ENCODE results near the gene DHRS1.

Gene DHRS1

DNA sequence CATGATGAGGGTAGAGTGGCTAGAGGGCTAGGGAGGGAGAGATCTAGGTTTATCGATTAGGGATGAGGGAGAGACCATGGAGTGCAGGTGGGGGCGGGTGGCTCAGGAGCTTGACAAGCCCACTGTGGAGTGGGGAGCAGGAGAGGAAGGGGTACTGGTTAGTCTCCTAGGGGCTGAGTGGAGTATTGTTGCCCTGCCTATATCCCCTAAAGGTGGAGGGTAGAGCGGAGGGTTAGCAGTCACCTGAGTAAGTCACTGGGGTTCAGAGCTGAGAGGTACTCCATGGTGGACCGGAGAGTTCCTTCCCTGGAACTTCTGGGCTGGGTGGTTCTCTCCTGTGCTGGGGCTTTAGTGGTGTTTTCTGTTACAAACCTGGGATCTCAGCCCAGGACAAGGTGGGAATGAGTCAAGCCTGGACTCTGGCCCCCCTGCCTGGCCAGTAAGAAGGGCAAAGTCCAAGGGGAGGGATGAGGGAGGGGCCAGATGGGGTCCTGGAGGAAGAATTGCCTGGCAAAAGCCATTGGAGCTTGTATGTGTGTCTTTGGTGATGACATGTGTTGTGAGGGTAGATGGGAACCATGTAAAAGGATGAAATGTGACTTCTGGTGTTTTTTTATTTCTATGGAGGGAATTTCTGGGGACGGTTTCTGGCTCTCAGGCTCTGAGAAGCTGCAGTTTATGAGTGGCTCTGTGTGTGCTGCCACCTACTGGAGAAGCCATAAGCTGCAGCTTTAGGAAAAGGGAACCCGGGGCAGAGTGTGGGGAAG, 8.2 kb upstream of the DHRS1 start, which contains the start of gene CIDEB:
Gene CIDEB (minus strand): TSS at position 403 of the 767 bp plus-strand sequence. CDS start 119 bp downstream, at position 284.
- Histone ChIP-seq H3K4me1 (ENCODE audit: insufficient read depth, low read length, poor library complexity, severe bottlenecking) (peaks cover 6% of the 10 kb centered on the region), H3K36me3 (ENCODE audit: insufficient read depth, low read length) (peaks cover 38% of the 10 kb centered on the region; the same call in 1 of the 2 replicates), H3K9me3 (ENCODE audit: insufficient read depth, low read depth, low read length) (no peaks in the 10 kb centered on the region)

GRCh38 chr14:24307156-24307574, 7.6 kb upstream of the DHRS1 start:
- peaks cover 43% of the 10 kb centered on the region; the same call in 1 of the 2 replicates for H3K36me3 ChIP-seq (ENCODE audit: insufficient read depth, low read length)
- H3F3A ChIP-seq (ENCODE audit: low read depth) = no peaks in the 10 kb centered on the region
- no peaks in the 10 kb centered on the region for H4K20me1 ChIP-seq (ENCODE audit: insufficient read depth, low read length, poor library complexity, severe bottlenecking)
- H3K4me3 ChIP-seq (ENCODE audit: low read length, poor library complexity, severe bottlenecking) = no peak overlapping the region
- peaks cover 2% of the 10 kb centered on the region for H3K4me1 ChIP-seq (ENCODE audit: insufficient read depth, low read length, poor library complexity, severe bottlenecking)
- no peaks in the 10 kb centered on the region for H3K9me3 ChIP-seq (ENCODE audit: insufficient read depth, low read depth, low read length)
- no peaks in the 10 kb centered on the region for H3K27me3 ChIP-seq (ENCODE audit: insufficient read depth, low read length, poor library complexity, severe bottlenecking)
- no peak overlapping the region for H2AFZ ChIP-seq (ENCODE audit: low read length)
- no peak overlapping the region for H3K9ac ChIP-seq (ENCODE audit: low read depth, low read length, poor library complexity, severe bottlenecking)
- TF ChIP-seq, protein P1, sequence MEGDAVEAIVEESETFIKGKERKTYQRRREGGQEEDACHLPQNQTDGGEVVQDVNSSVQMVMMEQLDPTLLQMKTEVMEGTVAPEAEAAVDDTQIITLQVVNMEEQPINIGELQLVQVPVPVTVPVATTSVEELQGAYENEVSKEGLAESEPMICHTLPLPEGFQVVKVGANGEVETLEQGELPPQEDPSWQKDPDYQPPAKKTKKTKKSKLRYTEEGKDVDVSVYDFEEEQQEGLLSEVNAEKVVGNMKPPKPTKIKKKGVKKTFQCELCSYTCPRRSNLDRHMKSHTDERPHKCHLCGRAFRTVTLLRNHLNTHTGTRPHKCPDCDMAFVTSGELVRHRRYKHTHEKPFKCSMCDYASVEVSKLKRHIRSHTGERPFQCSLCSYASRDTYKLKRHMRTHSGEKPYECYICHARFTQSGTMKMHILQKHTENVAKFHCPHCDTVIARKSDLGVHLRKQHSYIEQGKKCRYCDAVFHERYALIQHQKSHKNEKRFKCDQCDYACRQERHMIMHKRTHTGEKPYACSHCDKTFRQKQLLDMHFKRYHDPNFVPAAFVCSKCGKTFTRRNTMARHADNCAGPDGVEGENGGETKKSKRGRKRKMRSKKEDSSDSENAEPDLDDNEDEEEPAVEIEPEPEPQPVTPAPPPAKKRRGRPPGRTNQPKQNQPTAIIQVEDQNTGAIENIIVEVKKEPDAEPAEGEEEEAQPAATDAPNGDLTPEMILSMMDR (conservative IDR thresholded peaks at IDR 0.05; ENCODE audit: low read length) = no peak
- TF ChIP-seq EZH2phosphoT487 (IDR thresholded peaks at IDR 0.05; ENCODE audit: borderline replicate concordance) = no peak
- H3K4me2 ChIP-seq (ENCODE audit: low read depth, low read length, poor library complexity, severe bottlenecking) = no peak overlapping the region
- H3K9me2 ChIP-seq (replicated peaks; ENCODE audit: low read depth, low read length) = no peaks in the 10 kb centered on the region
- no peaks in the 10 kb centered on the region; the same call in 1 of the 2 replicates for H3K79me2 ChIP-seq (ENCODE audit: insufficient read depth, low read length)

More for the DNA sequence above, 8.2 kb upstream of the DHRS1 start, which contains the start of gene CIDEB:
- Histone ChIP-seq H3F3A (ENCODE audit: low read depth) (no peaks in the 10 kb centered on the region), H3K4me2 (ENCODE audit: low read depth, low read length, poor library complexity, severe bottlenecking) (no peak within 1 kb of the TSS), H3K27me3 (ENCODE audit: insufficient read depth, low read length, poor library complexity, severe bottlenecking) (no peaks in the 10 kb centered on the region), H3K4me3 (ENCODE audit: low read length, poor library complexity, severe bottlenecking) (no peak within 1 kb of the TSS), H3K9ac (ENCODE audit: low read depth, low read length, poor library complexity, severe bottlenecking) (no peak within 1 kb of the TSS), H2AFZ (ENCODE audit: low read length) (no peak within 1 kb of the TSS), H3K79me2 (ENCODE audit: insufficient read depth, low read length) (no peaks in the 10 kb centered on the region; the same call in 1 of the 2 replicates), H3K9me2 (replicated peaks; ENCODE audit: low read depth, low read length) (no peaks in the 10 kb centered on the region), H4K20me1 (ENCODE audit: insufficient read depth, low read length, poor library complexity, severe bottlenecking) (no peaks in the 10 kb centered on the region)
- TF ChIP-seq, protein P1 (conservative IDR thresholded peaks at IDR 0.05; ENCODE audit: low read length) = peak; percentile 93
- no peak for TF ChIP-seq EZH2phosphoT487 (IDR thresholded peaks at IDR 0.05; ENCODE audit: borderline replicate concordance)

DNA sequence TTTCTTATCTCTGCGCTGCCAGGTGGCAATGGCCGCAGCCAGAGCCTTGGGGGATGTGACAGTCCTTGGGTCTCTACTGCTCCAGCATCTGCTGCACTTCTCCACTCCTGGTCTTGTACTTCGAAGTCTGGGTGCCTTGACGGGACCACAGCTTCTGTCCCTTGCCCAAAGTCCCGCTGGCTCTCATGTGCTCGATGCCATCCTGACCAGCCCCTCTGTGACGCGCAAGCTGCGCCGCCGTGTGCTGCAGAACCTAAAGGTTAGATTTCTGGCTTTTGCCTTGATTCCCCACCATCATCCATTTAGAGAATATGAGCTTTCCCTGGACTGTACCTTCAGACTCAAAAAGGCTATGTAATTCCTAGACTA, 4.4 kb upstream of the DHRS1 start:
- Histone ChIP-seq H3K27me3 (ENCODE audit: insufficient read depth, low read length, poor library complexity, severe bottlenecking) (no peaks in the 10 kb centered on the region), H3F3A (ENCODE audit: low read depth) (no peaks in the 10 kb centered on the region), H3K36me3 (ENCODE audit: insufficient read depth, low read length) (peaks cover 48% of the 10 kb centered on the region; the same call in 1 of the 2 replicates), H3K4me3 (ENCODE audit: low read length, poor library complexity, severe bottlenecking) (no peak overlapping the region), H3K9me3 (ENCODE audit: insufficient read depth, low read depth, low read length) (no peaks in the 10 kb centered on the region), H4K20me1 (ENCODE audit: insufficient read depth, low read length, poor library complexity, severe bottlenecking) (peaks cover 10% of the 10 kb centered on the region), H3K9ac (ENCODE audit: low read depth, low read length, poor library complexity, severe bottlenecking) (no peak overlapping the region), H2AFZ (ENCODE audit: low read length) (no peak overlapping the region), H3K9me2 (replicated peaks; ENCODE audit: low read depth, low read length) (no peaks in the 10 kb centered on the region), H3K4me2 (ENCODE audit: low read depth, low read length, poor library complexity, severe bottlenecking) (no peak overlapping the region), H3K4me1 (ENCODE audit: insufficient read depth, low read length, poor library complexity, severe bottlenecking) (peaks cover 28% of the 10 kb centered on the region), H3K79me2 (ENCODE audit: insufficient read depth, low read length) (peaks cover 24% of the 10 kb centered on the region)
- TF ChIP-seq, protein P1 (conservative IDR thresholded peaks at IDR 0.05; ENCODE audit: low read length) = no peak
- TF ChIP-seq EZH2phosphoT487 (IDR thresholded peaks at IDR 0.05; ENCODE audit: borderline replicate concordance) = no peak

All from Loucy (cell line).